ENCODE results near the gene NAV2.

Gene NAV2

DNA sequence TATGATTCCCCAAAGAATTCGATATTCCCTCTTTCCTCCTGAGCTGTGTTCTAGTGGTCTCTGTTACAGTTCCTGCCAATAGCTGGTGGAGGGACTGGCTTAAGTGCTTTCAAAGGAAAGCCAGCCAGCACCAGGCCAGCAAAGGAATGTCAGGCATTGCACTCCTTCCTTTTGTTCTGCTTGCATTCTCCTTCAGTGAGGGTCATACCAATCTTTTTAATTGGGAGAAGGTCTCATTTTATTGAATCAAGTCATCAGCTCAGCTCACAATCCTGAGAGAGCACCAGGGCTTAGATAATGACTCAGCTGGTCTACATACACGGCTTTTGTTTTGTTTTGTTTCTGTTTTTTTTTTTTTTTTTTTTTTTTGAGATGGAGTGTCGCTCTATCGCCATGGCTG is 222.9 kb downstream of the NAV2 start:
- H3K4me3 ChIP-seq (ENCODE audit: low read depth, low read length) = no peak overlapping the region
- TF ChIP-seq, protein P1, sequence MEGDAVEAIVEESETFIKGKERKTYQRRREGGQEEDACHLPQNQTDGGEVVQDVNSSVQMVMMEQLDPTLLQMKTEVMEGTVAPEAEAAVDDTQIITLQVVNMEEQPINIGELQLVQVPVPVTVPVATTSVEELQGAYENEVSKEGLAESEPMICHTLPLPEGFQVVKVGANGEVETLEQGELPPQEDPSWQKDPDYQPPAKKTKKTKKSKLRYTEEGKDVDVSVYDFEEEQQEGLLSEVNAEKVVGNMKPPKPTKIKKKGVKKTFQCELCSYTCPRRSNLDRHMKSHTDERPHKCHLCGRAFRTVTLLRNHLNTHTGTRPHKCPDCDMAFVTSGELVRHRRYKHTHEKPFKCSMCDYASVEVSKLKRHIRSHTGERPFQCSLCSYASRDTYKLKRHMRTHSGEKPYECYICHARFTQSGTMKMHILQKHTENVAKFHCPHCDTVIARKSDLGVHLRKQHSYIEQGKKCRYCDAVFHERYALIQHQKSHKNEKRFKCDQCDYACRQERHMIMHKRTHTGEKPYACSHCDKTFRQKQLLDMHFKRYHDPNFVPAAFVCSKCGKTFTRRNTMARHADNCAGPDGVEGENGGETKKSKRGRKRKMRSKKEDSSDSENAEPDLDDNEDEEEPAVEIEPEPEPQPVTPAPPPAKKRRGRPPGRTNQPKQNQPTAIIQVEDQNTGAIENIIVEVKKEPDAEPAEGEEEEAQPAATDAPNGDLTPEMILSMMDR (IDR thresholded peaks at IDR 0.05; ENCODE audit: low read depth, low read length) = no peak
- TF ChIP-seq, protein P2, sequence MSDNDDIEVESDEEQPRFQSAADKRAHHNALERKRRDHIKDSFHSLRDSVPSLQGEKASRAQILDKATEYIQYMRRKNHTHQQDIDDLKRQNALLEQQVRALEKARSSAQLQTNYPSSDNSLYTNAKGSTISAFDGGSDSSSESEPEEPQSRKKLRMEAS (IDR thresholded peaks at IDR 0.05; ENCODE audit: low read depth, low read length) = no peak
- TF ChIP-seq POLR2A (IDR thresholded peaks at IDR 0.05; ENCODE audit: extremely low read depth, insufficient read length) (no peak), MYC (IDR thresholded peaks at IDR 0.05; ENCODE audit: low read depth, low read length) (no peak)
- no peak for DNase-seq (ENCODE audit: low read depth)

DNA sequence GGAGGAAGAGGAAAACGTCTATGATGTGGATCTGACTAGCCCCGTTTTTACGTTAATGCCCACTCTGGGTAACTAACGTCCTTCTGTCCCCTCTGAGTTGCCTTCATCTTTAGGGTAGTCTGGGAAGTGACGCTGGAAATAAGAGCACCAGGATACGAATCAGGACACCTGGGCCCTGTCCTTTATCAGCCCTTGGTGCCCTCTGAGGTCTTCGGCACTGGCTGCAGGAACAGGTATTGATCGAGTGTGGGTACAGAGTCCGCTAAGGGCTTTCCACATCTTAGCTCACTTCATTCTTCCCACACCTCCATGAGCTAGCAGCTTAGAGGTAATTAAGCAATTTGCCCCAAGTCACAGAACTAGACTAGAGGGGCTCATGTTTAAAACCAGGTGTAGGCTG is 223.8 kb downstream of the NAV2 start:
- DNase-seq (ENCODE audit: low read depth) = no peak
- TF ChIP-seq, protein P1 (IDR thresholded peaks at IDR 0.05; ENCODE audit: low read depth, low read length) = no peak
- TF ChIP-seq, protein P2 (IDR thresholded peaks at IDR 0.05; ENCODE audit: low read depth, low read length) = no peak
- TF ChIP-seq MYC (IDR thresholded peaks at IDR 0.05; ENCODE audit: low read depth, low read length) (no peak), POLR2A (IDR thresholded peaks at IDR 0.05; ENCODE audit: extremely low read depth, insufficient read length) (no peak)
- H3K4me3 ChIP-seq (ENCODE audit: low read depth, low read length) = no peak overlapping the region

DNA sequence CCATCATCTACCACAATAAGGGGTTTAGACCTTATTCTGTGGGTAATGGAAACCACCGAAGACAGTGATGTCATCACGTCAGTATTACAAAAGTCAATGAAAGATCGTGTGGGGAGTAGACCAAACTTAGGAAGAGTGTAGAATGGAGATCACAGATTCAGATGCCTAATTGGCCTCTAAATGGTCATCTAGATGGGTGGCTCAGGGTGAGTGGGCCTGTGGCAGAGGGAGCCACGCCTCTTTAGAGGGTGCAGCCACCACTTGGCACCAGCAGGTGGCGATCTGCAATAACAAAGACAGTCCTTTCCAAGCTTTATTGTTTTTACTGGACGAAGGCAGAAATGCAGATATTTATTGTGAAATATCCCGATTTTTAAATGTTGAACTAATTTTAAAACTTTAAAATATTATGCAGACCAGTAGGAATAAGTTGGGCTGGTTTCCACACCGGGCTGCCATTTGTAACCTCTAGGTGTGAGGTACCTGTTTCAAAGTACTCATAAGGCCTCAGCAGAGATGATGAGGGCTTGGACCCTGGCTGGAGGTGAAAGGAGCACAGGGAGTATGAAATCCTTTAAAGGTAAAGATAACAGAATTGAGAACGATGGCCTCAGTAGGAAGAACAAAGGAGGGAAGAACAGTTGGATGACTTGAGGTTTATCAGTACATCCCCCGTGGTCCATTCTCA is 225.7 kb downstream of the NAV2 start:
- TF ChIP-seq, protein P2 (IDR thresholded peaks at IDR 0.05; ENCODE audit: low read depth, low read length) = no peak
- TF ChIP-seq MYC (IDR thresholded peaks at IDR 0.05; ENCODE audit: low read depth, low read length) = no peak
- TF ChIP-seq, protein P1 (IDR thresholded peaks at IDR 0.05; ENCODE audit: low read depth, low read length) = peak; percentile 80
- TF ChIP-seq POLR2A (IDR thresholded peaks at IDR 0.05; ENCODE audit: extremely low read depth, insufficient read length) = no peak
- DNase-seq (ENCODE audit: low read depth) = peak; percentile 35
- no peak overlapping the region for H3K4me3 ChIP-seq (ENCODE audit: low read depth, low read length)

DNA sequence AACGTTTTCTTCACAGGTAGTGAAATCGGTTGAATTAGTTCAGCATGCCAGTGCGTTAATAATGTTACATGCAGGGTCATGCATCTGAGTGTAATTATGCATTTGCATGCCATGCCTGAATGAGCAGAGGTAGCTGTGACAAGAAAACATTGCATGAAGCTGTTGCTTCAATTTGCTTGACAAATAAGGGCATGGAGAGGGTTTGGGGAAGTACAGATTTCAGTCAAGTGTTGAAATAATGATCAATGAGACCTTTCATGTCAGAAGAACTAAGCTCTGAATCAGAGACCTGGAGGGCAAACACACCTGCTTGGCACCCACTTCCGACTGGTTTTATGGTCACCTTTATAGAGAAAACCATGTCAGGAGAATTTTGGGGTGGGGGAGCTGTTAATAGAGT is 226.2 kb downstream of the NAV2 start:
- TF ChIP-seq MYC (IDR thresholded peaks at IDR 0.05; ENCODE audit: low read depth, low read length) = no peak
- no peak for TF ChIP-seq POLR2A (IDR thresholded peaks at IDR 0.05; ENCODE audit: extremely low read depth, insufficient read length)
- TF ChIP-seq, protein P2 (IDR thresholded peaks at IDR 0.05; ENCODE audit: low read depth, low read length) = no peak
- TF ChIP-seq, protein P1 (IDR thresholded peaks at IDR 0.05; ENCODE audit: low read depth, low read length) = no peak
- DNase-seq (ENCODE audit: low read depth) = no peak

DNA sequence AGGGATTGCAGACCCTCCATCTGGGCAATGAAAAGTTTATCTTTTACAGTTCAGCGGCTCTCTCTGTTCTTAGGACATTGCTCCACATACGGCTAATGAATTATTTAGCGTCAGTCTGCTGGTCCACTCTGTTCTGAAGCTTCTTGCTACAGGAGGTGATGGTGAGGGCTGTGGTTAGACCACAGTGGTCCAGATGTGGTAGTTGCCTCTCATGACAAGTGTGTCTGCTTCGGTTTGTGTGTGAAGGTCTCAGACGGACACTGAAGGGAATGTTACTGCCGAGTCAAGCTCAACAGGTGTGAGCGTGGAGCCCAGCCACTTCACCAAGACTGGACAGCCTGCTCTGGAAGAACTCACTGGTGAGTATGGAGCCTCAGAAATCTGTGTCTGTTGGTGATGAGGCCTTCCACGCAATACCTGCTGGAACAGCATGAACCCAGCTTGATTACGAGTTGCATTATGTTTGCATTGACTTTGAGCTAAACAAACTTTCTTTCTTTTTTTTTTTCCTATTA is 226.8 kb downstream of the NAV2 start:
- no peak overlapping the region for H3K4me3 ChIP-seq (ENCODE audit: low read depth, low read length)
- DNase-seq (ENCODE audit: low read depth) = no peak
- no peak for TF ChIP-seq MYC (IDR thresholded peaks at IDR 0.05; ENCODE audit: low read depth, low read length)
- TF ChIP-seq, protein P1 (IDR thresholded peaks at IDR 0.05; ENCODE audit: low read depth, low read length) = no peak
- TF ChIP-seq, protein P2 (IDR thresholded peaks at IDR 0.05; ENCODE audit: low read depth, low read length) = no peak
- no peak for TF ChIP-seq POLR2A (IDR thresholded peaks at IDR 0.05; ENCODE audit: extremely low read depth, insufficient read length)

More for the DNA sequence above, 226.2 kb downstream of the NAV2 start:
- no peak overlapping the region for H3K4me3 ChIP-seq (ENCODE audit: low read depth, low read length)

All from NB4 (cell line).